Measurements from ENCODE around the gene HAND2.

HAND2 gene

DNA sequence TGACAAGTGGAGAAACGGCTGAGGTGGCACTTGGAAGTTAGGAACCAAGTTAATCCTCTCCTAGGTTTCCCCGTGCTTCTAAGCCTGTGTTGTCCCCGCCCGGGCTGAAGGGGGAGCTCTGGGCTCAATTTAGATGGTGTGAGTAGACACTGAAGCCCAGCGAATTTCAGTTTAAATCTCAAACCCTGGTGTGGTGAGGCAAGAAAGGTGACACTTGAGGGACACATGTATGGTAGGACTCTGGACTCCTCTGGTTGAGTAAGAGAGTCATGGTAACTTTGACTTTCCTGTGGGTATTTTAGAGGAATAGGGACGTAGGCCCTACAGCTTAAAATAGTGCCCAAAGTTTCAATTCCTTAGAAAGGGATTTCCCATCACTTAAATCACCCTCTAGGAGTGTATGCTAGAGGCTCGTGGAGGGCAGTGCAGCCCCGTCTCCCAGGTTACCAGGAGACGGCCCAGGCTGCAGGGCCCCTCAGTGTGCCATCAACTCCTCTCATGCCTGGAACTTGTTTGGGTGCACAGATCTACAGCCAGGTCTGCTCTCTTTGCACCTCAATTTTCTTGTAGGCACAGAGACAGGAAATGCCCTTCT is 24.0 kb downstream of the HAND2 start:
- no peaks in the 10 kb centered on the region; the same call in 1 of the 2 replicates for H3K27me3 ChIP-seq (replicated peaks; ENCODE audit: control insufficient read depth, insufficient read depth, low read length)
- H3K4me3 ChIP-seq (replicated peaks; ENCODE audit: low read depth, low read length) = no peak overlapping the region
- no peaks in the 10 kb centered on the region for H3K36me3 ChIP-seq (ENCODE audit: control insufficient read depth, insufficient read depth, low read length)
- TF ChIP-seq, protein P1, sequence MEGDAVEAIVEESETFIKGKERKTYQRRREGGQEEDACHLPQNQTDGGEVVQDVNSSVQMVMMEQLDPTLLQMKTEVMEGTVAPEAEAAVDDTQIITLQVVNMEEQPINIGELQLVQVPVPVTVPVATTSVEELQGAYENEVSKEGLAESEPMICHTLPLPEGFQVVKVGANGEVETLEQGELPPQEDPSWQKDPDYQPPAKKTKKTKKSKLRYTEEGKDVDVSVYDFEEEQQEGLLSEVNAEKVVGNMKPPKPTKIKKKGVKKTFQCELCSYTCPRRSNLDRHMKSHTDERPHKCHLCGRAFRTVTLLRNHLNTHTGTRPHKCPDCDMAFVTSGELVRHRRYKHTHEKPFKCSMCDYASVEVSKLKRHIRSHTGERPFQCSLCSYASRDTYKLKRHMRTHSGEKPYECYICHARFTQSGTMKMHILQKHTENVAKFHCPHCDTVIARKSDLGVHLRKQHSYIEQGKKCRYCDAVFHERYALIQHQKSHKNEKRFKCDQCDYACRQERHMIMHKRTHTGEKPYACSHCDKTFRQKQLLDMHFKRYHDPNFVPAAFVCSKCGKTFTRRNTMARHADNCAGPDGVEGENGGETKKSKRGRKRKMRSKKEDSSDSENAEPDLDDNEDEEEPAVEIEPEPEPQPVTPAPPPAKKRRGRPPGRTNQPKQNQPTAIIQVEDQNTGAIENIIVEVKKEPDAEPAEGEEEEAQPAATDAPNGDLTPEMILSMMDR (IDR thresholded peaks at IDR 0.05; ENCODE audit: insufficient read depth, low read length, poor library complexity, severe bottlenecking) = peak; percentile 83
- DNase-seq (ENCODE audit: extremely low read depth, insufficient read length) = no peak

DNA sequence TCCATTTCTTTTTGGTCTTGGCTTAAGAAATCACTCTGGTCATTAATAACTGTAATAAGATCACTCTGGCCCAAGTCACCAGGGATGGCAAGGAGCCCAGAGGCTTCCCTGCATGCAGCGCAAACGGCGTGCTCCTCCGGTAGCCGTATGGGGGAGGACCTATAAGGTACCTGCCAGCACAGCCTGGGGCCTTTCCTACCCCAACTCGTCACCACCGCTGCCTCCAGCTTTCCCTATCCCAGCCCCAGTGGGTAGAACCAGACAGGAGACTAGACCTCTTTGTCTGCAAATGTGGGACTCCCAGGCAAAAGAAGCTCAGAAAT is 25.9 kb downstream of the HAND2 start:
- Histone ChIP-seq H3K4me3 (replicated peaks; ENCODE audit: low read depth, low read length) (no peak overlapping the region), H3K36me3 (ENCODE audit: control insufficient read depth, insufficient read depth, low read length) (no peaks in the 10 kb centered on the region), H3K27me3 (replicated peaks; ENCODE audit: control insufficient read depth, insufficient read depth, low read length) (no peaks in the 10 kb centered on the region; the same call in 1 of the 2 replicates)
- DNase-seq (ENCODE audit: extremely low read depth, insufficient read length) = no peak
- TF ChIP-seq, protein P1 (IDR thresholded peaks at IDR 0.05; ENCODE audit: insufficient read depth, low read length, poor library complexity, severe bottlenecking) = no peak

DNA sequence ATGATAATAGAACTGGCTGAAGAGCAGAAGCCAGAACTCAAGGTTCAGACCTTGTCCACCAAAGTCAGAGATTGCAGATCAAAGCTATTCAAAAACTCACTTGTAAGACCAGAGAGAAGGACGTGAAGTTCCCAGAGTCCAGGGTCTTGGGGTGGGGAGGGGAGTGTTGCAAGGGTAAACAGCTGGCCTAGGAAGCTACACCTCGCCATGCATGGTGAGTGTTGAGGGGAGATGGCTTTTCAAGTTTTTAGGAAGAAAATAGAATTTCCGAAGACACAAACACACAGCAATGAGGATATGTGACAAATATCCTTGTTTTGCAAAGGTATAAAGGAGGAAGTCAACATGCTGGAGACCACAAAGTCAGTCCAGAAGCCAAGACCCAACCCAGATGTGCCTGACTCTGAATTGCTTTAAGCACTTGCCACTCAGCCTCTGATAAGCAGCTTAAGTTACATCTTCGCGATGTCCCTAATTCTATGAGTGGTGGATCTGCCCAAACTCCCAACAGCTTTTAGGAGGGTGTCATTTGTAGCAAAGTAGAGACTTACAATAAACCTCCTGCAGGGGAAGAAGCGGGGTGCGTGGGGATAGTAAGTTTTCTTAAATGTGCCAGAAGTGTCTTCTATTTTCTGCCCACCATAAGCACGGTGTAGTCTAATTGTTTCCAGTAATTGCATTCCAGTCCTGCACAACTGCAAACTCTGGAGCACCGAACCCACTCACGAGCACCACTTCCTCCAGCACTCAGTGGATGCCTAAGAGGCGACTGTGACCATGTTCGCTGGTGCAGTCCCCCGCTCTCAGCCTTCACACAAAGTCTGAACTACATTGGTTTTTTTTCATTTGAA is 26.5 kb downstream of the HAND2 start:
- no peaks in the 10 kb centered on the region; the same call in 1 of the 2 replicates for H3K27me3 ChIP-seq (replicated peaks; ENCODE audit: control insufficient read depth, insufficient read depth, low read length)
- no peak overlapping the region for H3K4me3 ChIP-seq (replicated peaks; ENCODE audit: low read depth, low read length)
- DNase-seq (ENCODE audit: extremely low read depth, insufficient read length) = no peak
- TF ChIP-seq, protein P1 (IDR thresholded peaks at IDR 0.05; ENCODE audit: insufficient read depth, low read length, poor library complexity, severe bottlenecking) = no peak
- no peaks in the 10 kb centered on the region for H3K36me3 ChIP-seq (ENCODE audit: control insufficient read depth, insufficient read depth, low read length)

DNA sequence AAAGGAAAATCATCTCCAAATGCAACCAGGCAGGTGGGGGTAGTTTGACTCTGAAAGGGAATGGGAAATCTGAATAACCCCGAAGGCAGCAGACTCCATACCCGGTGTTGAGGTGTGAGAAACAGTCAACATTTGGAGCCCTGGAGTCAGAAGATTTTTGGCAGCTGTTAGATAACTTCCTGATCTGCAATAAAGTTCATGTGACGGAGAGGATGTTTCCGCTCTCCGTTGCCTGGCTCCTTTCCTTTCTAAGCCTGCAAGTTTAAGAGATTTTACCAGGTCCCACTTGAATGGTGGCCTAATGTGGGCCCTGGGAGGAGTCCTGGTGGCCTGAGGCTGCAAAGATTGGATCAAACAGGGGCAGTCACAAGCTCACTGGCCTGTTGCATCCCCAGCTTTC is 27.7 kb downstream of the HAND2 start:
- TF ChIP-seq, protein P1 (IDR thresholded peaks at IDR 0.05; ENCODE audit: insufficient read depth, low read length, poor library complexity, severe bottlenecking) = no peak
- Histone ChIP-seq H3K4me3 (replicated peaks; ENCODE audit: low read depth, low read length) (no peak overlapping the region), H3K36me3 (ENCODE audit: control insufficient read depth, insufficient read depth, low read length) (no peaks in the 10 kb centered on the region), H3K27me3 (replicated peaks; ENCODE audit: control insufficient read depth, insufficient read depth, low read length) (no peaks in the 10 kb centered on the region; the same call in 1 of the 2 replicates)
- no peak for DNase-seq (ENCODE audit: extremely low read depth, insufficient read length)

DNA sequence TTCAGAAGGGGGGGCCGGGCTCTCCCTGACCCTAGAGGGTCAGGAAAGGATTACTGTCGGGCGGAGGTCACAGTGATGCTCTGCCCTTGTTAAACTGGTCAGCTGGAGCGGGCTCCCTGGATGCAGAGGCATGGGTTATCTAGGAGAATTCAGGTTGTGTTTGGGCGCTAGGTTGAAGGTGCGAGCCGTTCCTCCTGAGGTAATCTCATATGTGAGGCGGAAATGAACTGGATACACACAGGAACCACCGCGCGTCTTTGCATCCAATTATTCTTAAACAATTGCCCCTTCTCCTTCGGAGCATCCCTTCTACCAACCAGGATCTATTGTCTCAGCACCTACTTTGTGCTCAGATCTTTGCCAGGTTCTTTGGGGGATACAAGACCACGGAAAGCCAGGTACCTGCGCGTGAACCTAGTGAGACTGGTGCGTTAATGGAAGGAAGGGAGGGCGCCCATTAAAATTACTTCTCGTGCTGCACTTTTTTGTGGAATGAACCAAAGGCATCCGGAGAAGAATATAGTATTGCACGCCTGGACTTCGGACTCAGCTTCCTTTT is 28.4 kb downstream of the HAND2 start:
- H3K4me3 ChIP-seq (replicated peaks; ENCODE audit: low read depth, low read length) = no peak overlapping the region
- DNase-seq (ENCODE audit: extremely low read depth, insufficient read length) = no peak
- TF ChIP-seq, protein P1 (IDR thresholded peaks at IDR 0.05; ENCODE audit: insufficient read depth, low read length, poor library complexity, severe bottlenecking) = no peak
- H3K27me3 ChIP-seq (replicated peaks; ENCODE audit: control insufficient read depth, insufficient read depth, low read length) = no peaks in the 10 kb centered on the region; the same call in 1 of the 2 replicates
- H3K36me3 ChIP-seq (ENCODE audit: control insufficient read depth, insufficient read depth, low read length) = no peaks in the 10 kb centered on the region
